ENCODE measurements around the gene ANTKMT. TPM values are rescaled to one million over a fixed set of nuclear protein-coding genes. Genes with fewer than 3 reads are reported as not detected.

The ANTKMT gene
- total and polyA plus RNA-seq, 2 of the 4 experiments (the other 2 are of a cell fraction): 7.3 to 16.2 TPM

DNA sequence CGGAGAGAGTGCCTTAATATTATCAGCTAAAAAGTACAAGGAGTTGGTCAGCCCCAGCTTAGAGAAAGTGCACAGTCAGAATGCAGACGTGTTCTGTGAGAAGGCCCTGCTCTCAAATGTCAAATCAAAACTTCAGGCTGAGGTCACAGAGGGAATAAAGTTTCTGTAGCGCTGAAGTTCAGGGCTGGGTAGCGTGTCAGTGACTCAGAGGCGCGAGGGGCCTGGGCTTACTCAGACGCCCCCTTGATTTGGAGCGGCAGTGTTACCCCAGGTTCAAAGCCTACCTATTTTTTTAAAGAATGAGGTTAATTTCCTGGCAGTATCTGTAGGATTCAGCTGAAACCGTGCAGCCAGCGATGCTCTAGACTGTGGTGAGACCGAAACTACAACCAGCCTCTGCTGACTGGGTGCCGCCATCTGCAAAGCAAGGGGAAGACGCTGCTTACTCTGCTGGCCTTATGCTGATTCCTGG, 15.1 kb downstream of the ANTKMT start (continued):
- TF ChIP-seq NFE2L2 (IDR thresholded peaks at IDR 0.05; ENCODE audit: low read depth, low read length): no peak
- TF ChIP-seq RFX5 (IDR thresholded peaks at IDR 0.05; ENCODE audit: low read depth, low read length): no peak
- no peak for TF ChIP-seq SMC3 (IDR thresholded peaks at IDR 0.05; ENCODE audit: low read depth, low read length)
- TF ChIP-seq BHLHE40 (IDR thresholded peaks at IDR 0.05; ENCODE audit: low read depth, low read length): no peak
- no peak for TF ChIP-seq POLR2A (IDR thresholded peaks at IDR 0.05; ENCODE audit: low read depth, low read length)

DNA sequence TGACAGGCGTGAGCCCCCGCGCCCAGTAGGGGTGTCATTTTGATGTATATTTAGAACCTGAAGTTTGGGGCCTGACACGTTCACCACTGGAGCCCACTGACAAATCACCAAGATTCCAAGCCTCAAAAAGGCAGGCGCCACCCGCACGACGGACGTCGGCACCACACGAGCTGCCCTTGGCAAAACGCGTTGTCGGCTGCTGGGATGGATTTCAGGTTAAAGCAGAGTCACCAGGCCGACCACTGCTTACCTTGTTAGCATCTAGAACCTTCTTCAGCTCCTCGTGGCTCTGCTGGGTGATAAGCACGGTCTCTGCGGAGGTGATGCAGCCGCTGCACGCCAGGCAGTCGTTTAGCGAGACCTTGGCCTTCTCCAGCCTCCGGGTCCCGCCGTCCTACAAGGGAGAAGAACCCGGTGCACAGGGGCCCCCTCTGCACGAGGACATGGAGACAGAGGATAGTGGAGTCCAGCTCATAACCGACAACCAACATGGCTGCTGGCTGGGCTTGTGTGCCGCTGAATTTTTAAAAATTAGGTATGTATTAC, 16.1 kb downstream of the ANTKMT start:
- Histone ChIP-seq H3K27ac (ENCODE audit: insufficient read depth, low read length) (no peak overlapping the region), H4K91ac (ENCODE audit: insufficient read depth, low read depth, low read length) (no peak overlapping the region), H4K8ac (ENCODE audit: low read depth in 2 of 2, low read length in 2 of 2) (no peak overlapping the region), H2BK15ac (ENCODE audit: low read depth, low read length) (no peak overlapping the region), H3K4me2 (ENCODE audit: low read depth, low read length) (no peak overlapping the region), H2AK9ac (replicated peaks; ENCODE audit: low read depth, low read length, poor library complexity) (no peak overlapping the region), H4K20me1 (ENCODE audit: insufficient read depth, low read length) (peaks cover 5% of the 10 kb centered on the region; the same call in 1 of the 2 replicates), H3K4me1 (ENCODE audit: control insufficient read depth, insufficient read depth, low read length) (peaks cover 5% of the 10 kb centered on the region; the same call in 1 of the 2 replicates), H3K36me3 (ENCODE audit: control insufficient read depth, insufficient read depth, low read length) (peaks cover 46% of the 10 kb centered on the region), H2AFZ (replicated peaks; ENCODE audit: low read length, poor library complexity) (no peak overlapping the region), H3K27me3 (ENCODE audit: control insufficient read depth, insufficient read depth, low read length) (no peaks in the 10 kb centered on the region), H3K9me1 (ENCODE audit: insufficient read depth, low read length) (peaks cover 4% of the 10 kb centered on the region; the same call in 1 of the 2 replicates), H3K23ac (ENCODE audit: low read depth, low read length) (no peak overlapping the region), H2BK20ac (ENCODE audit: low read depth, low read length) (no peak overlapping the region), H2AK5ac (ENCODE audit: low read depth, low read length) (no peak overlapping the region), H2BK5ac (ENCODE audit: low read depth, low read length, poor library complexity, severe bottlenecking) (no peak overlapping the region), H3K9me3 (ENCODE audit: control insufficient read depth, insufficient read depth, low read length) (no peaks in the 10 kb centered on the region), H3K79me1 (ENCODE audit: low read depth in 1 of 2, low read length in 2 of 2) (peaks cover 7 to 19% of the 10 kb centered on the region in 2 experiments), H4K5ac (ENCODE audit: low read depth, low read length) (no peak overlapping the region), H3K4ac (ENCODE audit: low read depth, low read length) (no peak overlapping the region), H3K14ac (replicated peaks; ENCODE audit: low read depth, low read length) (no peak overlapping the region), H3K18ac (ENCODE audit: low read depth, low read length) (no peak overlapping the region), H3K9ac (ENCODE audit: low read depth, low read length) (no peak overlapping the region), H3K4me3 (ENCODE audit: insufficient read depth, low read depth, low read length) (no peak overlapping the region), H2BK120ac (ENCODE audit: low read depth, low read length) (no peak overlapping the region), H3K56ac (ENCODE audit: extremely low read depth, insufficient read depth, low read length) (no peak overlapping the region)
- TF ChIP-seq BHLHE40 (IDR thresholded peaks at IDR 0.05; ENCODE audit: low read depth, low read length) (no peak), MAFK (IDR thresholded peaks at IDR 0.05; ENCODE audit: low read depth, low read length) (no peak), CEBPB (IDR thresholded peaks at IDR 0.05; ENCODE audit: low read depth, low read length) (no peak), MAZ (IDR thresholded peaks at IDR 0.05; ENCODE audit: borderline replicate concordance, low read depth, low read length) (no peak), RAD21 (IDR thresholded peaks at IDR 0.05; ENCODE audit: low read length) (no peak), RFX5 (IDR thresholded peaks at IDR 0.05; ENCODE audit: low read depth, low read length) (no peak)
- TF ChIP-seq, protein P1, sequence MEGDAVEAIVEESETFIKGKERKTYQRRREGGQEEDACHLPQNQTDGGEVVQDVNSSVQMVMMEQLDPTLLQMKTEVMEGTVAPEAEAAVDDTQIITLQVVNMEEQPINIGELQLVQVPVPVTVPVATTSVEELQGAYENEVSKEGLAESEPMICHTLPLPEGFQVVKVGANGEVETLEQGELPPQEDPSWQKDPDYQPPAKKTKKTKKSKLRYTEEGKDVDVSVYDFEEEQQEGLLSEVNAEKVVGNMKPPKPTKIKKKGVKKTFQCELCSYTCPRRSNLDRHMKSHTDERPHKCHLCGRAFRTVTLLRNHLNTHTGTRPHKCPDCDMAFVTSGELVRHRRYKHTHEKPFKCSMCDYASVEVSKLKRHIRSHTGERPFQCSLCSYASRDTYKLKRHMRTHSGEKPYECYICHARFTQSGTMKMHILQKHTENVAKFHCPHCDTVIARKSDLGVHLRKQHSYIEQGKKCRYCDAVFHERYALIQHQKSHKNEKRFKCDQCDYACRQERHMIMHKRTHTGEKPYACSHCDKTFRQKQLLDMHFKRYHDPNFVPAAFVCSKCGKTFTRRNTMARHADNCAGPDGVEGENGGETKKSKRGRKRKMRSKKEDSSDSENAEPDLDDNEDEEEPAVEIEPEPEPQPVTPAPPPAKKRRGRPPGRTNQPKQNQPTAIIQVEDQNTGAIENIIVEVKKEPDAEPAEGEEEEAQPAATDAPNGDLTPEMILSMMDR (conservative IDR thresholded peaks at IDR 0.05; ENCODE audit: low read depth, low read length): no peak
- TF ChIP-seq, protein P2, sequence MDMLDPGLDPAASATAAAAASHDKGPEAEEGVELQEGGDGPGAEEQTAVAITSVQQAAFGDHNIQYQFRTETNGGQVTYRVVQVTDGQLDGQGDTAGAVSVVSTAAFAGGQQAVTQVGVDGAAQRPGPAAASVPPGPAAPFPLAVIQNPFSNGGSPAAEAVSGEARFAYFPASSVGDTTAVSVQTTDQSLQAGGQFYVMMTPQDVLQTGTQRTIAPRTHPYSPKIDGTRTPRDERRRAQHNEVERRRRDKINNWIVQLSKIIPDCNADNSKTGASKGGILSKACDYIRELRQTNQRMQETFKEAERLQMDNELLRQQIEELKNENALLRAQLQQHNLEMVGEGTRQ (IDR thresholded peaks at IDR 0.05; ENCODE audit: low read depth, low read length): no peak
- BruUV-seq (replicated peaks): no TSS peak
- in situ Hi-C loops (cut with MboI; ENCODE audit: low sequenced_read_pairs): no loop called here
- DNase-seq: no peak
- intact Hi-C loops (cut with micrococcal nuclease): no loop called here
- no peak for ATAC-seq (ENCODE audit: low read depth)
- ChIA-PET POLR2A (ENCODE audit: unreplicated experiment) (no interaction called here), CTCF (interaction anchor here (1.0 kb wide), 1 partner anchor 12 kb away, joined by 3 read pairs; no protein-coding TSS in a partner anchor)
- dilution Hi-C loops (cut with HindIII; ENCODE audit: low sequenced_read_pairs, unreplicated experiment): no loop called here
- 97% methylated on average over 14 of the region's 29 CpGs; no CpG with 5 or more reads in 1 of the 2 experiments for WGBS, 2 experiments (ENCODE audit: extremely low coverage in 2 of 2, insufficient read length in 1 of 2)

Measured in IMR-90 (cell line).